ENCODE measurements around the gene VTCN1. TPM values are rescaled to one million over a fixed set of nuclear protein-coding genes. Genes with fewer than 3 reads are reported as not detected.

Gene VTCN1
- total RNA-seq, 1 experiment from 2014 or later: 0.17 TPM

GRCh38 chr1:117208580-117208979, 2.1 kb downstream of the VTCN1 start:
- no TSS peak for BruUV-seq (replicated peaks)
- DNase-seq (ENCODE audit: low read depth, low spot score): no peak
- no peak for ATAC-seq

GRCh38 chr1:117205368-117205767, 5.4 kb downstream of the VTCN1 start:
- H3K27ac ChIP-seq (ENCODE audit: low read depth, low read length): no peak overlapping the region
- H3K4me3 ChIP-seq (replicated peaks in 1 of 2; ENCODE audit: low read depth in 1 of 2, low read length in 2 of 2): no peak overlapping the region
- peaks cover 17% of the 10 kb centered on the region; the same call in 1 of the 2 replicates for H3K27me3 ChIP-seq (ENCODE audit: insufficient read depth, low read length)
- H3K9me2 ChIP-seq (ENCODE audit: insufficient read depth): no peaks in the 10 kb centered on the region
- no peak overlapping the region for H2AFZ ChIP-seq (ENCODE audit: low read depth, low read length, poor library complexity, severe bottlenecking)
- ChIA-PET RAD21 (ENCODE audit: low non-redundant PET in 1 of 2, low total read pairs in 2 of 2, uncharacterized antibody in 2 of 2, unreplicated experiment in 2 of 2) (no interaction called here), CTCF (no interaction called here), POLR2A (no interaction called here)
- no peaks in the 10 kb centered on the region for H3K9me3 ChIP-seq (ENCODE audit: control insufficient read depth in 1 of 2, insufficient read depth in 1 of 2, low read depth in 1 of 2, low read length in 2 of 2)
- H3K79me2 ChIP-seq (ENCODE audit: insufficient read depth, low read length): no peaks in the 10 kb centered on the region
- H3K4me1 ChIP-seq (ENCODE audit: control insufficient read depth in 1 of 2, insufficient read depth in 2 of 2, low read length in 2 of 2): peaks cover 8 to 20% of the 10 kb centered on the region in 2 experiments
- ATAC-seq: no peak
- H4K20me1 ChIP-seq (ENCODE audit: insufficient read depth): no peaks in the 10 kb centered on the region
- H3K36me3 ChIP-seq (ENCODE audit: control insufficient read depth in 1 of 2, insufficient read depth in 2 of 2, low read length in 2 of 2): no peaks in the 10 kb centered on the region
- intact Hi-C loops (cut with micrococcal nuclease): no loop called here
- BruUV-seq (replicated peaks): no TSS peak
- no peak overlapping the region for H3K4me2 ChIP-seq (ENCODE audit: low read length)
- H3K9ac ChIP-seq (ENCODE audit: low read length): no peak overlapping the region
- DNase-seq (ENCODE audit: low read depth, low spot score): no peak
- TF ChIP-seq SP1 (IDR thresholded peaks at IDR 0.05; ENCODE audit: low read depth) (no peak), ELF1 (IDR thresholded peaks at IDR 0.05; ENCODE audit: borderline replicate concordance, low read depth) (no peak), JUND (IDR thresholded peaks at IDR 0.05) (no peak), FOSL1 (IDR thresholded peaks at IDR 0.05; ENCODE audit: low read depth) (no peak), ZBTB33 (IDR thresholded peaks at IDR 0.05; ENCODE audit: extremely low read depth, insufficient replicate concordance, low read length) (no peak), POLR2A (IDR thresholded peaks at IDR 0.05; ENCODE audit: borderline replicate concordance, extremely low read depth, insufficient read depth, insufficient read length) (no peak), ATF3 (IDR thresholded peaks at IDR 0.05) (no peak), POLR2AphosphoS5 (IDR thresholded peaks at IDR 0.05; ENCODE audit: low read depth, low read length) (no peak), YY1 (IDR thresholded peaks at IDR 0.05; ENCODE audit: extremely low read depth, insufficient replicate concordance, low read depth, low read length) (no peak), ZNF274 (IDR thresholded peaks at IDR 0.05; ENCODE audit: low read depth, low read length) (no peak), EZH2 (IDR thresholded peaks at IDR 0.05) (no peak)

More at GRCh38 chr1:117208580-117208979, 2.1 kb downstream of the VTCN1 start:
- ChIA-PET RAD21 (ENCODE audit: low non-redundant PET in 1 of 2, low total read pairs in 2 of 2, uncharacterized antibody in 2 of 2, unreplicated experiment in 2 of 2) (no interaction called here), CTCF (no interaction called here), POLR2A (no interaction called here)
- H3K27me3 ChIP-seq (ENCODE audit: insufficient read depth, low read length): 0 out of 2 replicates have a peak, but pooled peaks cover 4% of the 10 kb centered on the region
- H2AFZ ChIP-seq (ENCODE audit: low read depth, low read length, poor library complexity, severe bottlenecking): no peak overlapping the region
- no peaks in the 10 kb centered on the region for H3K79me2 ChIP-seq (ENCODE audit: insufficient read depth, low read length)
- no peak overlapping the region for H3K9ac ChIP-seq (ENCODE audit: low read length)
- no peak overlapping the region for H3K4me3 ChIP-seq (replicated peaks in 1 of 2; ENCODE audit: low read depth in 1 of 2, low read length in 2 of 2)
- no peaks in the 10 kb centered on the region for H3K36me3 ChIP-seq (ENCODE audit: control insufficient read depth in 1 of 2, insufficient read depth in 2 of 2, low read length in 2 of 2)
- no peaks in the 10 kb centered on the region for H4K20me1 ChIP-seq (ENCODE audit: insufficient read depth)
- H3K9me3 ChIP-seq (ENCODE audit: control insufficient read depth in 1 of 2, insufficient read depth in 1 of 2, low read depth in 1 of 2, low read length in 2 of 2): no peaks in the 10 kb centered on the region
- intact Hi-C loops (cut with micrococcal nuclease): no loop called here
- H3K4me2 ChIP-seq (ENCODE audit: low read length): 0 out of 2 replicates have a peak overlapping the region, but pooled peaks have one; percentile 24
- TF ChIP-seq POLR2AphosphoS5 (IDR thresholded peaks at IDR 0.05; ENCODE audit: low read depth, low read length): no peak
- TF ChIP-seq CEBPB (IDR thresholded peaks at IDR 0.05; ENCODE audit: low read depth): no peak
- TF ChIP-seq EZH2phosphoT487 (IDR thresholded peaks at IDR 0.05; ENCODE audit: borderline replicate concordance): no peak
- no peak for TF ChIP-seq YY1 (IDR thresholded peaks at IDR 0.05; ENCODE audit: extremely low read depth, insufficient replicate concordance, low read depth, low read length)
- no peak for TF ChIP-seq EZH2 (IDR thresholded peaks at IDR 0.05)
- no peak for TF ChIP-seq RAD21 (IDR thresholded peaks at IDR 0.05; ENCODE audit: low read depth)
- no peak for TF ChIP-seq SP1 (IDR thresholded peaks at IDR 0.05; ENCODE audit: low read depth)
- TF ChIP-seq EGR1 (IDR thresholded peaks at IDR 0.05; ENCODE audit: low read depth): no peak
- TF ChIP-seq ZFX (IDR thresholded peaks at IDR 0.05): no peak
- TF ChIP-seq CBX3 (IDR thresholded peaks at IDR 0.05; ENCODE audit: low read depth): no peak
- TF ChIP-seq ZNF274 (IDR thresholded peaks at IDR 0.05; ENCODE audit: low read depth, low read length): no peak
- no peak for TF ChIP-seq ATF3 (IDR thresholded peaks at IDR 0.05)
- TF ChIP-seq SRF (IDR thresholded peaks at IDR 0.05; ENCODE audit: low read depth): no peak
- H3K9me2 ChIP-seq (ENCODE audit: insufficient read depth): no peaks in the 10 kb centered on the region
- H3K4me1 ChIP-seq (ENCODE audit: control insufficient read depth in 1 of 2, insufficient read depth in 2 of 2, low read length in 2 of 2): peaks cover 15 to 30% of the 10 kb centered on the region in 2 experiments
- H3K27ac ChIP-seq (ENCODE audit: low read depth, low read length): no peak overlapping the region
